Activated CD4-positive, alpha-beta T cell treated with anti-CD3 and anti-CD28 coated beads, Interleukin-10, Interleukin-2, amounts not matched to agents 100 ng/mL and 50 ng/mL, durations not matched to agents 16 hours and 8 hours (primary cell): Measurements from ENCODE around the gene MADD.
"Not testable (repeated sequence)": the region's sequence is repeated elsewhere in the genome, so short reads cannot be mapped to it uniquely, and the experiment has no call there.

Experiments used
- DNase-seq: peaks from one replicate; pipeline ENCODE4 v3.0.0-alpha.2; 2020

The MADD gene

DNA sequence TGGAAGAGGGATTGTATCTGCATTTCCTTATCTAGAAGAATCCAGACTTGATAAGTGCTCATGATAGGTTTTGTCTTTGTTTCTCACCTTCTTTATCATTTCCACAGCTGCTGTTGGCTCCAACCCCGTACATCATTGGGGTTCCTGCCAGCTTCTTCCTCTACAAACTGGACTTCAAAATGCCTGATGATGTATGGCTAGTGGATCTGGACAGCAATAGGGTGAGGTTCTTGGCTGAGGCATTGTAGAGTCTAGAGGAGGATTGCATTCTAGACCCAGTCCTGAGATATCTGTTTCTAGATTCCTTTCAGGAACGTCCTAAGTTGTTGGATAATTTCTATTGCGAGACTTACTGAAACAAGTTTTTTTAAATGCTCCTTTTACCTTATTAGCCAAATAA is 8.1 kb downstream of the MADD start:
- no peak for DNase-seq

DNA sequence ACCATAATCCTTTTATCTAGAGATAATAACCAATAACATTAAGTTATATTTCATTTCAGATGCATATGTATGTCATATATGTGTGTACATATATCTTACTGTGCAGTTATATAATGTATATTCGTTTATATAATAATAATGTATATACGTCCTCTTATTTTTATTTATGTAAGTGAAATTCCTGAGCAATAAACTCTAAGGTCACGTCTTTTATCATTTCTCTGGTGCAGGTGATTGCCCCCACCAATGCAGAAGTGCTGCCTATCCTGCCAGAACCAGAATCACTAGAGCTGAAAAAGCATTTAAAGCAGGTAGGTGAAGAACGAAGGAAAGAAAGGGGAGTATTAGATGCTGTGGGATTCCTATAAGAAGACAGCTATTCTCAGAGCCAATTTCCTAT is 8.8 kb downstream of the MADD start:
- no peak for DNase-seq

- no peak for DNase-seq
Measured at GRCh38 chr11:47280099-47280498, 10.2 kb downstream of the MADD start.

DNA sequence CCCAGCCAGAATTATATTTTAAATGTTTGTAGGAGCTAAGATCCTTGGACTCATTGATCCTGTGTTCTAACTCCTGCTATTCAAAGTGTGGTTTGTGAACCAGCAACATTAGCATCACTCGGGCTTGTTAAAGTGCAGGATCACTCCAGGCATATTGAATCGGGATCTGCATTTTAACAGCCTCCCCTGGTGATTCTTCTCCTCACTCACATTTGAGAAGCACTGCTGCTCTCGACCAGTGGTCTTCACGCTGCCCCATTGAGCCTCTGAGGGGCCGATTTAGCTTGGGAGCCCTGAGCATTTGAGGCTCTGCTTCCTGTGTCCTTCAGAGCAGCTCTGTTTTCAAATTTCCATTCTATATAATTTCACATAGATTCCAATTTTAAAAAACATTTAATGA is 10.9 kb downstream of the MADD start:
- no peak for DNase-seq

DNA sequence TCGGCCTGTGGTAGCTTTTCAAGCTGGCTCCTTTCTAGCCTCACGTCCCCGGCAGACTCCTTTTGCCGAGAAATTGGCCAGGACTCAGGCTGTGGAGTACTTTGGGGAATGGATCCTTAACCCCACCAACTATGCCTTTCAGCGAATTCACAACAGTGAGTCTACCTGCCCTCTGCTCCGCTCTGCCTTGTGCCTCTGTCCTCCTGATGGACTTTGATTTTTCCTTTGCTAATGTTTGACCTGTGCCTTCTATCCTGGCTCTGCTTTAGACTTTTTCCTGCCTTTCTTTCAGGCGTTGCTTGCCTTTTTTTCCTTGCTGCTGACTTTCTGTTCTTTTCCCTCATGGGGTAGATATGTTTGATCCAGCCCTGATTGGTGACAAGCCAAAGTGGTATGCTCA is 12.5 kb downstream of the MADD start:
- DNase-seq: no peak

- DNase-seq: no peak
Measured at GRCh38 chr11:47284151-47284550, 14.2 kb downstream of the MADD start.

DNA sequence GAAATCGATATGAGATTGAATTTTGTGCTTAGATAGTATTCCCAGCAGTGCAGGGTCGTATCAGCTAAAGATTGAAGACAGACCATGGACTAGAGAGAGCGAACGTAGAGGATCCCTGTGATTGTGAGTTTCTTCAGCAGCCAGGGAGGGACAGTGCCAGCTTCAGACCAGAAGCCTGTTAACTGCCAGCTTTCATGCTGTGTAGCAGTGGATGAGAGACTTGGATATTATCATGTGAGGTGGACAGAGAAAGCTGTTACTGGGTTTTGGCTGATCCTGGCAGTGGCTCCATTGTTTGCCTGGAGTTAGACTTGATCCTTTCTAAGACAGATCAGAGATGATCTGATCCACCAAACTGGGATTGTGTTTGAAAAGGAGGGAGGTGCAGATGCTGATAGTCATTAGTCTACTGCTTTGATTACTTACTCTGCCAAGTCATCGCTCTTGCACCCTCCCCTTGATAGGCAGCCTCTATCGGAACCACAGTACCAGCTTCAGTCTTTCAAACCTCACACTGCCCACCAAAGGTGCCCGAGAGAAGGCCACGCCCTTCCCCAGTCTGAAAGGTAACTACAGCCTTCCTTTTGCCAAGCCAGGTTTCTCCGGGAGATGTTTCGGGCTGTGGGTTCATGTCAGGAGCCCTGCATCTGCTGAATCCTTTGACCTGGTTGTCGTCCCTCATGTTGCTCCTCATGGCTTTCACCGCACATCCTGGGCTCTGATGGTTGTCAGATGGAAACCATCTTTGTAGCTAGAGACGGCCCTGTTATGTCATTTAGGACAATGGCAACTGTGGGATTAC is 16.2 kb downstream of the MADD start:
- DNase-seq: no peak

GRCh38 chr11:47288066-47288465 is 18.1 kb downstream of the MADD start:
- DNase-seq: no peak

GRCh38 chr11:47289856-47290255 is 19.9 kb downstream of the MADD start:
- no peak for DNase-seq

- no peak for DNase-seq
Measured at GRCh38 chr11:47295385-47295784, 25.5 kb downstream of the MADD start.

DNA sequence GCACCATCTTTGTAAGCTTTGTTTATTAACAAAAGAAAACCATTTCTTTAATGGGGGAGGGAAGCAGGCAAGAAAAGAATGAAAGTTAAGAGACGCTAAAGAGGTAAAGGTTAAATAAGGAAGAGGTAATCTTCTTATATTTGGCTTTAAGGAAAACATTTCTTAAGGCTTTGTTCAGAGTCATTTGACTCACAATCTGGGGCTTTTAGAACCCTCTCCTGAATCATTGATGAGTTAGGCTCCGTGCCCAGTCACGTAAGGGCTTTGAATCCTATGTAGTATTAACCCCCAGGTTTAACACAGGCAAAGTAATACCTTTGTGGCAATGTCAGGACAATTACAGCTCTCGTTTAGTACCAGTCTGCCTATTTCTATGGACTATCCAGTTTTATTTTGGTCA is 26.1 kb downstream of the MADD start:
- DNase-seq: no peak

DNA sequence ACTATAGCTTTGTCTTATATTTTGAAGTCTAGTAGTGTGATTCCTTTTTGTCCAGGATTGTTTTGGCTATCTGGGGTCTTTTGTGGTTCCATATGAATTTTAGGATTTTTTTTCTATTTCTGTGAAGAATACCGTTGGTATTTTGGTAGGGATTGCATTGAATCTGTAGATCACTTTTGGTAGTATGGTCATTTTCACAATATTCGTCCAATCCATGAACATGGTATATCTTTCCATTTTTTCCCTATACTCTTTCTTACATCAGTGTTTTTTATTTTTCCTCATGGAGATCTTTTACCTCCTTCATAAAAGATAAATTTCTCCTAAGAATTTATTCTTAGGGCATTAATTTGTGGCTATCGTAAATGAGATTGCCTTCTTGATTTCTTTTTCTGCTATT is 29.1 kb downstream of the MADD start:
- no peak for DNase-seq

DNA sequence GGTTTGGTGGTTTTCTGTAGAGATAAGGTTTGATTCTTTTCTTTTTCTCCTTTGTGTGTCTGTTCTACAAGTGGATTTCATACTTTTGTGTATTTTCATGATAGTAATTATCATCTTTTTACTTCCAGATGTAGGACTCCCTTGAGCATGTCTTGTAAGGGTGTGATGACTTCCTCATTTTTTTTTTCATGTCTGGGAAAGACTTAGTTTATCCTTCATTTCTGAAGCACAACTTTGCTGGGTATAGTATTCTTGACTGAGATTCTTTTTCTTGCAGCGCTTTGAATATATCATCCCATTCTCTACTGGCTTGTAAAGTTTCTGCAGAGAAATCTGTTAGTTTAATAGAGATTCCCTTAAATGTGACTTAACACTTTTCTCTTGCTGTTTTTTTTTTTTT is 32.9 kb downstream of the MADD start:
- no peak for DNase-seq

DNA sequence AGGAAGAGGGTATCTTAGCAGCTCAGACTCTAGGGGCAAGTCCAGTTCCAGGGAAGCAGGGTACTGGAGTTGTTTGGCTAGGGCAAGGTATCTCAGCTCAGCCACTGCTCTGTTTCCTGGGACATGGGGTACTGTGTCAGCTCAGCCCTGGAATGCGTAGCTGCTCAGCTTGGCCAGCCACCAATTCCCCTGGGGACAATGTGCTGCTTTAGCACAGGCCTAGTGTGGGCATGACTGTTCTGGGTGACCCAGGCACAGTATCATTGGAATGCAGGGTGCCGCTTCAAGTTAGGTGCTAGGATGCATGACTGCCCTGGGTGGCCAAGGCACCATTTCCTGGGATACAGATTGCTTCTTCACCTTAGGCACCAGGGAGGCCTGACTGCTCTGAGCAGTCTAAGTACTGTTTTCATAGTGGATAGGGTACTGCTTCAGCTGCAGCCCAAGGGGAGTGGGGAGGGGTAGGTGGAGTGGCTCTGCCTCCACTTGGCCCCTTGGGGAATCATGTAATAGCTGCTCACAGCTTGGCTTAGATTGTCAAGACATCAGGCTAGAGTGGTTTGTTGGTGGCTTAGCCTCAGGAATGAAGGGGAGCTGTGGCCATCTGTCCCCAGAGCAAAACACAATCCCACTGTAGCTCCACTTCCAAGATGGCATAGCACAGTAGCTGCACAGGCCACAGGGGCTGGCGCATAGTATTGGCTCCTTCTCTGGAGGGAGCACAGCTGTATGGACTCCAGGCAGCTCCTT is 36.0 kb downstream of the MADD start:
- DNase-seq: no peak

GRCh38 chr11:47306484-47306844 is 36.5 kb downstream of the MADD start:
- DNase-seq: no peak

- no peak for DNase-seq
Measured at GRCh38 chr11:47308050-47308823, 38.3 kb downstream of the MADD start.

- no peak for DNase-seq
Measured at GRCh38 chr11:47314992-47315391, 45.1 kb downstream of the MADD start.

DNA sequence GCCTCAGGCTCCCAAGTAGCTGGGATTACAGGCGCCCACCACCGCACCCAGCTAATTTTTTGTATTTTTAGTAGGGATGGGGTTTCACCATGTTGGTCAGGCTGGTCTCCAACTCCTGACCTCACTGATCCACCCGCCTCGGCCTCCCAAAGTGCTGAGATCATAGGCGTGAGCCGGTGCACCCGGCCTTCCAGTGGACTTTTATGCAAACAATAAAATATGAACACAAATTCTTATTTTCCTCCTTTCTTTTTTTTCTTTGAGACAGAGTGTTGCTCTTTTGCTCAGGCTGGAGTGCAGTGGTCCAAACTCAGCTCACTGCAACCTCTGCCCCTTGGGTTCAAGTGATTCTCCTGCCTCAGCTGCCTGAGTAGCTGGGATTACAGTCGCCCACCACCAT is 46.6 kb downstream of the MADD start:
- DNase-seq: not testable (repeated sequence)

- DNase-seq: no peak
Measured at GRCh38 chr11:47317064-47317828, 47.3 kb downstream of the MADD start.

- DNase-seq: no peak
Measured at GRCh38 chr11:47318166-47318565, 48.2 kb downstream of the MADD start.

DNA sequence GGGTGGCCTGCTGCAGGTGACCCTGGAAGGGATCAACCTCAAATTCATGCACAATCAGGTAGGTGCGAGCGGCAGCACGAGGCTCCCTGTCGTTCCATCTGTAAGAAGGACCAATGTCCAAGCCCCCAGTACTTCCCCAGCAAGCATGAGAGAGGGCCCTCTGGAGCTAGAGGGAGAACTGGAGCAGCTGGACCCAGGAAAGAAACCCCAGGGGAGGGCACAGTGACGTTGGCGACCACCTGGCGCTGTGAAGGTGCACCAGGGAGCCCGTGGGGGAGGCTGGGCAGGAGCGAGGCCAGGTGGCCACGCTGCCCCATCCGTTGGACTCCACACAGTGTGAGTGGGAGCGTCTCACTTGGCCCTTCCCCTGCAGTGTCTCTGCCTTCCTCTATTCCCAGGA is 54.6 kb downstream of the MADD start:
- no peak for DNase-seq

GRCh38 chr11:47325271-47326041 is 55.5 kb downstream of the MADD start:
- no peak for DNase-seq
